Stimulated activated CD8-positive, alpha-beta memory T cell treated with anti-CD3 and anti-CD28 coated beads, Interleukin-2, amount 100 ng/mL, for 48 hours (primary cell): Measurements from ENCODE around the gene CABP1.

ENCODE experiments used
- DNase-seq, 2 donors: peaks; one replicate each; pipeline ENCODE4 v3.0.0-alpha.2; 2020; ENCODE audit warnings: low read depth in 2 of 2

The CABP1 gene

GRCh38 chr12:120630104-120630892 is 10.1 kb upstream of the CABP1 start:
- no peak for DNase-seq

DNA sequence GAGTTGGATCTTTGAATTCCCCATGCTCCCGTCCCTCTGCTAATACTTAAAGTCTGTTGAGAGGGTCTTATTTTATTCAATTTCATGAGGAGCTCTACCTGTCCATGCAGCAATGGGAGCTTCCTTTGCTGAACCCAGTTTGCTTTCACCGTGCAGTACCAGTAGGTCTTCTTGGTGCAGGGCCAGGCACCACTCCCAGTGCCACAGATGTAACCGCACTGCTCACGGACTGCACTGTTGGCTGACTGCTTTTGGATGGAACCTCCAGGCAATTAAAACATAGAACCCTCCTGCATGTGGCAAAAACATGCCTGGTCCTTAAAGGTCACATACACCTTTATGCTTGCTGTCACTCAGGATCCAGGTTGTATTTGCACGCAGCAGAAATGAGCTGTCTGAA is 9.3 kb upstream of the CABP1 start:
- no peak for DNase-seq

GRCh38 chr12:120640861-120641833 is 721 bp downstream of the CABP1 start:
- DNase-seq = peak; percentile 20 to 32

DNA sequence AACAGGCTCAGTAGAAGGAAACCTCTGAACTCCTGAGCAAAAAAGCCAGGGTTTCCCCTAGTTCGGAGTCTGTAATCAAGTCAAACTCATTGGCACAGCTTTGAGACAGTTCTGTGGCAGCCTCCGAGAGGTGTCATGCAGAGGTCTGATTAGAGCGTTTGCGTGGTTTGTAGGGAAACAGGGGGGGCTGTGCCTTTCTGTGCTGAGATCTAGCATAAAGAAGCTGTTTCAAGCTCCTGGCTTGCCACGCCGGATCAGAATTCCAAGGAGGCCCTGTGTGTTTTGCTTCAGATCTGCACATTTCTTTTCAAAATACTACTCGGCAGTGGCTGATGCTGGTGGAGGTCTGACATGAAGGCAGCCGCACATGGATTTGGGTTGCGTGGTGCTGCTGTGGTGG is 1.7 kb downstream of the CABP1 start:
- no peak for DNase-seq

DNA sequence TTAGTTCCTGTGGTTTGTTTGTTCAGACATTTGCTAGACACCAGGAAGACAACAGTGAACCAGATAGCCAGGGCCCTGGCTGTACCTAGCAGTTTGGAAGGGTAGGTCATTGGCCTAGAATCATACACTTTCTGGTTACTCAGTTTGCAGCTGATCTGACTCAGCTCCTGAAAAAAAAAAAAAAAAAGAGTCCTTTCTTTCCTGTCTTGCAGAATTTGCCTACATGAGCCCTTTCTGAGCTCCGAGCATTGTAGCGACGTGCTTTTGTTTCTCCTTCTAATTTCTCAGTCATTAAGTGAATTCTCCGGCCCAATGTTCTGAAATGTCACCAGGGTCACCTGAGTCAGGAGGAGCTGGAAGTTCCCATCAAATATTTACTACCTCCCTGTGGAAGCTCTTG is 2.4 kb downstream of the CABP1 start:
- no peak for DNase-seq

GRCh38 chr12:120643574-120643973 is 3.1 kb downstream of the CABP1 start:
- DNase-seq = no peak

DNA sequence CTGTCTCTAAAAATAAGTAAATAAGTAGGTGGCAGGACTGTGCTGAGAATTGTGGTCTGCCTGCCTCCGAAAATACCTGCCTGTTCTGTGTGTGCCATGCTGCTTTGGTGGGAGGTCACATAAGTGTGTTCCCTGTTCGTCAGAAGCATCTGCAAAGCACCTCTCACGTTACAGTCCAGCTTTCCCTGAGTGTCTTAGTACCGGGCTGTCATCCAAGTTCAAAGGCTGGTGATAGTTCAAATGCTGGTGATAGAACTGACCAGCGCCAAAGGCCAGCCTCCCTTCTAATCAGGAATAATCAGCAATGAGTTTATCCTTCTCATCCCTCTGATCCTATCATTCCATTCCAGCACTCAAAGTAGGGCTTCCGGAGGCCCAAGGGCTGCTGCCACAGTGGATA is 5.6 kb downstream of the CABP1 start:
- no peak for DNase-seq

GRCh38 chr12:120647375-120647755 is 6.9 kb downstream of the CABP1 start:
- DNase-seq = no peak

GRCh38 chr12:120649442-120650232 is 9.2 kb downstream of the CABP1 start:
- no peak for DNase-seq

DNA sequence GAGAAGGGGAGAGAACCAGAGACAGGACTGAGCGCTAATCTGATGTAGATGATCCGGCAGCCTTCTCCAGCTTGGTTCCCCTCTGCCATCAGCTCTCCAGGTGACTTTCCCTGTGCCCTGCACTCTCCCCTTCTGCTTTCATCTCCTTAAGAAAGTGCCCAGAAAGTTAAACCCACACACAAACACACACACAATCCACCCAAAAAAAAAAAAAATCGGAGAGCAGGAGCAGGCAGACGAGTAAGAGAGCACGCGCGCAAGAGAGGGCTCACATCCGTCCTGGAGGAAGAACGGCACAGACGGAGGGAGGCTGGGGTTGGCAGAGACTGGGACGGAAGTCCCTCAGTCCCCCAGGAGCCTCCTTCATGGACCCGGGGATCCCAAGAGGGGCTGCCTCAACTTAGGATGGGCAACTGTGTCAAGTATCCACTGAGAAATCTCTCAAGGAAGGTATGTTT is 9.8 kb downstream of the CABP1 start:
- no peak for DNase-seq

DNA sequence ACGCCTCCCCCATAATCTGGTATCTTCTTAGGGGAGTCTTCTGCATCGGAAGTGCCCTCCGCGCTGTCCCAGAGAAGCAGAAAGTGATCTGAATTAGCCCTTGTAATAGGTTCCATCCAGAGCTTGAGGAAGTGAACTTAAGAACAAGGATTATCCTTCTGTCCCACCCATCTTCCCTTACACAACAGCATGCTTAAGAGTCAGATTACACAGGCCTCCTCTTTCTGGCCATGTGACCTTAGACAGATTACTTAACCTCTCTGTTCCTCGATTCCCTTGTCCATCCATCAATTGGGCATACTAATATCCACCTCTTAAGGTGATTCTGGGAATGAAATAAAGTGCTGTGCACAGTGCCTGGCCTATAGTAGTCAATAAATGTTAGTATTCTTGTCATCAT is 11.4 kb downstream of the CABP1 start:
- DNase-seq = no peak

- DNase-seq = no peak
Measured at GRCh38 chr12:120652656-120653435, 12.4 kb downstream of the CABP1 start.

DNA sequence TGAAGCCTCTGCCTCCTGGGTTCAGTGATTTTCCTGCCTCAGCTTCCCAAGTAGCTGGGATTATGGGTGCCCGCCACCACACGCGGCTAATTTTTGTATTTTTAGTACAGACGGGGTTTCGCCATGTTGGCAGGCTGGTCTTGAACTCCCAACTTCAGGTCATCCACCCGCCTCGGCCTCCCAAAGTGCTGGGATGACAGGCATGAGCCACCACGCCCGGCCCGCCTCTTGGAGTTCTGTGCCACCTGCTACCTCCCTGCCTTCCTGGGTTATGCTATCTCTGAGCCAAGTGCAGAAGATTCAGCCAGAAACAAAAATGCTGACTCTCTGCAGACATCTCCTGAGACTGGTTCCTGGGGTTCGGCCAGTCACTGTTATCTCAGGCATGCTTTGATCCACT is 13.2 kb downstream of the CABP1 start:
- DNase-seq = no peak

GRCh38 chr12:120654656-120655055 is 14.2 kb downstream of the CABP1 start:
- no peak for DNase-seq

DNA sequence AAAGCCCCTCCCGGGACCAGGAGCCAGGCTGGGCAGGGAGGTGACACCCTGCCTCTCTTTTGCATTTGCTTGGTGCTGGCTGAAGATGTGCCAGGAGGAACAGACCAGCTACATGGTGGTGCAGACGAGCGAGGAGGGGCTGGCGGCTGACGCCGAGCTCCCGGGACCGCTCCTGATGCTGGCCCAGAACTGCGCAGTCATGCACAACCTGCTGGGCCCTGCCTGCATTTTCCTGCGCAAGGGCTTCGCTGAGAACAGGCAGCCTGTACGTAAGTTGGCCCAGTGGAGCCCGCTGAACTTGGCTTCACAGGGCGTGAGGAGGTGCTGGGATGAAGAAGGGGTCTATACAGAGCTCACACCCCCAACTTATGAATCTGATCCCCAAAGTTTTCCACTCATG is 15.6 kb downstream of the CABP1 start:
- DNase-seq = no peak

DNA sequence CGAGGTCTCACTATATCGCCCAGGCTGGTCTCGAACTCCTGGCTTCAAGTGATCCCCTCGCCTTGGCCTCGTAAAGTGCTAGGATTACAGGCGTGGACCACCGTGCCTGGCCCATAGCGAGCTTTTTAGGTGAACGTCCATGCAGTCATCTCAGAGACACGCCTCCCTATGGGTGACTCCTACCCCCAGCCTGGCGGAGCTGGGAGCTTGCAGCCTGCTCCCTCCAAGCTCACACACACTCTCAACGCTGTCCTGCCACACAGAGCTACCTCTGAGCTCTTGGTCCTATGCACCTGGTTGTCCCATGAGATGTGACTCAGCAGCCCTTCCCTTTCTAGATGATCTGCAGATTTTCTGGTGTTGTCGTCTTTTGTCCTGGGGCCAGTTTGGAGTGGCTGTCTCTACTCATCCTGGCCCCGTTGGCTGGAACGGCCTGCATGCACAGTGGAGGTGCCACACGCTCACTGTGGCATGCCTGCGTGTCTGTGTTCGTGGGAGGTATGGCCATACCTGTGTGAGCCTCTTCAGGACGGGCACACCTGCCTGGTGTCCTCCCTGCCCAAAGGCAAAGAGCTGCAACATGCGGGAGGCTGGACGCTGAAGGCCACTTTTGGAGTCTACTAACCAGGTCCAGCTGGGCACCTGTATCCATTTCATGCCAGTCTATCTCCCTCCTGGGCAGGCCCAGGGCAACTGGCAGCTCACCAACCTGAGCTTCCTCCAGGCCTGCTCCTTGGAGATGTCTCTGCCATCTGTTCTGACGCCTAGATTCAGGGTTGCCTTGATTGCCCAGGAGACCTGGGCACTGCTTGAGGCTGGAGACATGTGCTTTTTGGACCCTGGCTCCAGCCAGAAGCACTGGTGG is 18.1 kb downstream of the CABP1 start:
- DNase-seq = no peak

DNA sequence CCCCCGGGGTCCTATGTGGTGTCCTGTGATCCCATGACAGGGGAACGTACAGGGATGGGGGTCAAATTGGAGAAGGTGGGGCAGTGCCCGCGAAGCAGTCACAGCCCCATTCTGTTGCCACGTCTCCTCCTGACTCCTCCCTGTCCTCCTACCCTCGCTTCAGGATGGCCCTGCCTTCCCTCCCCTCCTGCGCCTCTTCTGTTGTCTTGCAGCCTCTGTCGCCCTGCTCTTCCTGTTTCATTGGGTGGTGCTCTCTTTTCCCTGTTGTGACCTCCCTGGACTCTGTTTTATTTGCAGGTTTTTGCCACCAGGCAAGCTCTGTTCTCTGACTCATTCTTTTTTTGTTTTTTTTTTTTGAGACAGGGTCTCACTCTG is 18.7 kb downstream of the CABP1 start:
- no peak for DNase-seq

GRCh38 chr12:120661432-120661831 is 21.0 kb downstream of the CABP1 start:
- no peak for DNase-seq

- DNase-seq = no peak
Measured at GRCh38 chr12:120662879-120663278, 22.5 kb downstream of the CABP1 start.

- no peak for DNase-seq
Measured at GRCh38 chr12:120663741-120664140, 23.3 kb downstream of the CABP1 start.
